SH-SY5Y (cell line): ENCODE results near the gene PFKL.

Source experiments
- GATA2 ChIP-seq: IDR thresholded peaks from 2 replicates; pipeline ENCODE4 v1.6.1; 2011; ENCODE audit warnings: mild to moderate bottlenecking, low read depth, low read length
- GATA3 ChIP-seq: IDR thresholded peaks from 2 replicates; pipeline ENCODE4 v1.6.1; 2011; ENCODE audit warnings: low read depth, mild to moderate bottlenecking, low read length, moderate library complexity

DNA sequence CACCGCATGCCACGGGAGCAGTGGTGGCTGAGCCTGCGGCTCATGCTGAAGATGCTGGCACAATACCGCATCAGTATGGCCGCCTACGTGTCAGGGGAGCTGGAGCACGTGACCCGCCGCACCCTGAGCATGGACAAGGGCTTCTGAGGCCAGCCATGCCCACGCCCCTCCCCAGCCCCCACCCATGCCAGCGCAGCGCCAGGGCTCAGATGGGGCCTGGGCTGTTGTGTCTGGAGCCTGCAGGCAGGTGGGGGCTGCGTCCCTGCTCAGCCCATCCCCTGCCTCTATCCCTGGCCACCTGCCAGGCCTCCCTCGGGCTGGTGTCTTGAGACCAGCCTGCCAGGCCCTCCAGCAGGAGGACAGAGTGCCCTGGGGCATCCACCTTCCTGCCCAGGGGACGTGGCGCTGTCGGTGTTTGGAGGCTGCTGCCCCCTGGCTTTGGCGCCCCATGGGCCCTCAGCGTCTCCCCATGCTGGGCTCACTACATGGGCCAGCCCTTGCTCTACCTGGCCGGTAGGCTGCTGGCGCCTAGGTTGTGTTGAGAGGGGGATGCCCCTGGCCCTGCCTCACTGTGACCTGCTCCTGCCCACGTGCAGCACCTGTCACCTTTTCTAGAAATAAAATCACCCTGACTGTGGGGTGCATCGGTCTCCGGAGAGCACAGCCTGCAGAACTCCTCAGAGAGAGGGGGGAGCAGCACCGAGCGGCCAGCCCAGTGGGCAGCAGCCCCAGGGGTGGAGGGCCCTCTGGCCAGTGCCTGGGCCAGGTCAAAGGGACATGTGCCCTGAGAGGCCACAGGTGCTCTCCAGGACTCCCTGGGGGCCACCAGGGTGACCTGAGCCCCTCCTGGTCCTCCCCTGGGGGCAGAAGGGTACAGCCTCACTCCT lies 27.1 kb downstream of the PFKL start:
- no peak for TF ChIP-seq GATA3
- no peak for TF ChIP-seq GATA2
